DOHH2 (cell line): ENCODE measurements around the gene FTO.

Experiments used
- H3F3A ChIP-seq: fragments of 200-600 bp; sonication (generic), shearing (Covaris generic); 2 replicates; pipeline ENCODE4 v1.6.0; 2016; ENCODE audit warnings: antibody characterized with exemption, mild to moderate bottlenecking; ENCODE audit not compliant: control insufficient read depth, insufficient read depth
- H3K27ac ChIP-seq: fragments of 200-600 bp; sonication (generic); 2 replicates; pipeline ENCODE4 v1.5.1; 2014; ENCODE audit warnings: low read depth, mild to moderate bottlenecking, low read length, moderate library complexity
- H3K27me3 ChIP-seq: fragments of 200-600 bp; sonication (generic); 2 replicates; pipeline ENCODE4 v1.6.1; 2014; ENCODE audit warnings: mild to moderate bottlenecking, low read length, mixed read lengths; ENCODE audit not compliant: control insufficient read depth
- H3K36me3 ChIP-seq: fragments of 200-600 bp; sonication (generic); 2 replicates; pipeline ENCODE4 v1.6.1; 2014; ENCODE audit warnings: mild to moderate bottlenecking, low read length, moderate library complexity, mixed read lengths; ENCODE audit not compliant: control insufficient read depth
- H3K4me1 ChIP-seq: fragments of 200-600 bp; sonication (generic); 2 replicates; pipeline ENCODE4 v1.6.1; 2014; ENCODE audit warnings: mild to moderate bottlenecking, low read length, mixed read lengths; ENCODE audit not compliant: control insufficient read depth
- H3K4me2 ChIP-seq: fragments of 200-600 bp; sonication (generic); 2 replicates; pipeline ENCODE4 v1.6.0; 2014; ENCODE audit warnings: mild to moderate bottlenecking, low read length, moderate library complexity
- H3K4me3 ChIP-seq: fragments of 200-600 bp; sonication (generic); 2 replicates; pipeline ENCODE4 v1.5.1; 2014; ENCODE audit warnings: mild to moderate bottlenecking, low read length, mixed read lengths
- H3K79me2 ChIP-seq: fragments of 200-600 bp; sonication (generic); 2 replicates; pipeline ENCODE4 v1.6.1; 2014; ENCODE audit warnings: mild to moderate bottlenecking, low read length, mixed read lengths; ENCODE audit not compliant: control insufficient read depth
- H3K9me2 ChIP-seq: fragments of 200-600 bp; sonication (generic); replicated peaks from 2 replicates; pipeline ENCODE4 v1.6.1; 2014; ENCODE audit warnings: mild to moderate bottlenecking, low read length, mixed read lengths; ENCODE audit not compliant: control insufficient read depth
- H3K9me3 ChIP-seq: fragments of 200-600 bp; sonication (generic); 2 replicates; pipeline ENCODE4 v1.6.1; 2014; ENCODE audit warnings: antibody characterized with exemption, low read length, mixed read lengths; ENCODE audit not compliant: control insufficient read depth, insufficient read depth
- H4K20me1 ChIP-seq: fragments of 200-600 bp; sonication (generic); 2 replicates; pipeline ENCODE4 v1.6.0; 2014; ENCODE audit warnings: low read depth, mild to moderate bottlenecking, antibody characterized with exemption, low read length, moderate library complexity; ENCODE audit not compliant: control insufficient read depth, insufficient read depth
- EZH2phosphoT487 ChIP-seq: fragments of 200-600 bp; sonication (generic); IDR thresholded peaks from 2 replicates; pipeline ENCODE4 v1.6.1; 2017; ENCODE audit warnings: borderline replicate concordance, mild to moderate bottlenecking, antibody characterized with exemption, low read length, moderate library complexity, mixed read lengths
- TF ChIP-seq, protein P1 (sequence below): fragments of 200-600 bp; sonication (generic); IDR thresholded peaks from one replicate; pipeline ENCODE4 v1.5.1; 2014; ENCODE audit warnings: antibody characterized with exemption, mild to moderate bottlenecking, low read depth, low read length; ENCODE audit not compliant: poor library complexity, severe bottlenecking

Gene FTO

DNA sequence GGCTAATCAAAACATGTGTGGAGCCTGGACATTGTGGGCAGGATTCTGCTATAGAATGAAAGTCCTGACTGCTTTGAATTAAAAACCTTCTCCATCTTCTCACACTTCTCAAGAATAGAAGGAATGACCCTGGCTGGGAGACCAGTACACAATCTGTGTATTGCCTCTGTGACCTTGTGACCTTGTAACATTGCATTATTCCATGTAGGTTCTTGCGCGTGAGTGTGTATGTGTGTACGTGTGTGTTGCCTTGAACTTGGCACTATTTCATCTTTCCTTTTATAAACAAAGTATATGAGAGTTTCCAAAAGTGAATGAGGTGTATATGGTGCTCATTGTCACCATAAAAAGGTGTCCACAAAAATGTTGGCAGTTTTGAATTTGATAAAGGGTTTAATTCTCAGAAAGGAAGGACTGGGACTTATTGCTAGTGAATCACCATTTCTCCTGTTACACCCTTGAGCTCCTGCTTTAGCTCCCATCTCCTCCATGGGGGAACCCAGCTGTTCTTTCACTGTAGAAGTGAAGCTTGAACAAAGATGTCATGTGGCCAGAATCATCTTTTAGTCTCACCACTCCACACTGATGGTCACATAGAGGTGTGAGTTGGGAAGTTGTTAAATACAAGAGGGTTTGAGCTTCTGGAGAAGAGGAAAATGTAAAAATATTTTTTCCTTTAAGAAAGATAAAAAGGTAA lies 244.9 kb downstream of the FTO start:
- no peaks in the 10 kb centered on the region for H3K27me3 ChIP-seq
- no peaks in the 10 kb centered on the region for H3F3A ChIP-seq
- H3K9me3 ChIP-seq, result no peaks in the 10 kb centered on the region
- no peaks in the 10 kb centered on the region for H4K20me1 ChIP-seq
- no peaks in the 10 kb centered on the region for H3K79me2 ChIP-seq
- H3K27ac ChIP-seq, result no peak overlapping the region
- no peak overlapping the region for H3K4me3 ChIP-seq
- TF ChIP-seq, protein P1, sequence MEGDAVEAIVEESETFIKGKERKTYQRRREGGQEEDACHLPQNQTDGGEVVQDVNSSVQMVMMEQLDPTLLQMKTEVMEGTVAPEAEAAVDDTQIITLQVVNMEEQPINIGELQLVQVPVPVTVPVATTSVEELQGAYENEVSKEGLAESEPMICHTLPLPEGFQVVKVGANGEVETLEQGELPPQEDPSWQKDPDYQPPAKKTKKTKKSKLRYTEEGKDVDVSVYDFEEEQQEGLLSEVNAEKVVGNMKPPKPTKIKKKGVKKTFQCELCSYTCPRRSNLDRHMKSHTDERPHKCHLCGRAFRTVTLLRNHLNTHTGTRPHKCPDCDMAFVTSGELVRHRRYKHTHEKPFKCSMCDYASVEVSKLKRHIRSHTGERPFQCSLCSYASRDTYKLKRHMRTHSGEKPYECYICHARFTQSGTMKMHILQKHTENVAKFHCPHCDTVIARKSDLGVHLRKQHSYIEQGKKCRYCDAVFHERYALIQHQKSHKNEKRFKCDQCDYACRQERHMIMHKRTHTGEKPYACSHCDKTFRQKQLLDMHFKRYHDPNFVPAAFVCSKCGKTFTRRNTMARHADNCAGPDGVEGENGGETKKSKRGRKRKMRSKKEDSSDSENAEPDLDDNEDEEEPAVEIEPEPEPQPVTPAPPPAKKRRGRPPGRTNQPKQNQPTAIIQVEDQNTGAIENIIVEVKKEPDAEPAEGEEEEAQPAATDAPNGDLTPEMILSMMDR, result no peak
- no peak for TF ChIP-seq EZH2phosphoT487
- H3K9me2 ChIP-seq, result no peaks in the 10 kb centered on the region
- no peak overlapping the region for H3K4me2 ChIP-seq
- no peaks in the 10 kb centered on the region for H3K36me3 ChIP-seq
- H3K4me1 ChIP-seq, result peaks cover 29% of the 10 kb centered on the region

DNA sequence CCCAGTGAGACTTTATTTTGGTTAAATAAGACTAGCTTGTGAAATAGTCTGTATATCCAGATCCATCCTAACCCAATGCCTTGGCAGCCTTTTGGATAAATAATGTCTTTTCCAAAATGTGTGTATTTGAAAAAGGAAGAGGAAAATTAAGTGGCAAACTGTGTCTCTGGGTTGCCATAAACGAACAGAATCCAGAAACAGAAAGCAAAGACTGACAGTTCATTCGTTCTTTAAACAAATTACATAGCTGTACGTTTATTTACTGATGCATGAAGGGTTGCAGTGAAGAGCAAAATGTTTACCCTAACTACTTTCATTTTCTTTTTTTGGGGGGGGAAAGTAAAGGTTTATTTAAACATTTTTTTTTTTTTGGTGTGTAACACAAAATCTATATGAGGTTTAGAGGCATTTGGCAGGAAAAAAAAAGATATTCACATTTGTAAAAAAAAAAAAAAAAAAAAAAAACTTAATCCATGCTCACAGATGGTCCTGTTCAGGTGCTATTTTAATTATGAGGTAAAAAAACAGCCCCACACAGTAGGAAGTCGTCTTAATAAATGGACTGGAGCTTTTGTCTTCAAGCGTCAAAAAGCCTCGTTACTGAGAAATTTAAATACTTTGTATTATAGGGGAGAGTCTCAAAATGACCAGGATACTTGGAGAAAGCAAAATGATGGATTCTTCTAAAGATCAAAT lies 245.9 kb downstream of the FTO start:
- Histone ChIP-seq H3K27me3 (no peaks in the 10 kb centered on the region), H3F3A (no peaks in the 10 kb centered on the region), H3K4me3 (peak overlapping the region; percentile 37), H3K36me3 (no peaks in the 10 kb centered on the region), H3K9me2 (no peaks in the 10 kb centered on the region), H3K4me2 (peak overlapping the region; percentile 56), H3K4me1 (peaks cover 29% of the 10 kb centered on the region), H3K79me2 (no peaks in the 10 kb centered on the region), H3K9me3 (no peaks in the 10 kb centered on the region), H3K27ac (peak overlapping the region; percentile 38), H4K20me1 (no peaks in the 10 kb centered on the region)
- TF ChIP-seq EZH2phosphoT487, result no peak
- TF ChIP-seq, protein P1, result no peak

DNA sequence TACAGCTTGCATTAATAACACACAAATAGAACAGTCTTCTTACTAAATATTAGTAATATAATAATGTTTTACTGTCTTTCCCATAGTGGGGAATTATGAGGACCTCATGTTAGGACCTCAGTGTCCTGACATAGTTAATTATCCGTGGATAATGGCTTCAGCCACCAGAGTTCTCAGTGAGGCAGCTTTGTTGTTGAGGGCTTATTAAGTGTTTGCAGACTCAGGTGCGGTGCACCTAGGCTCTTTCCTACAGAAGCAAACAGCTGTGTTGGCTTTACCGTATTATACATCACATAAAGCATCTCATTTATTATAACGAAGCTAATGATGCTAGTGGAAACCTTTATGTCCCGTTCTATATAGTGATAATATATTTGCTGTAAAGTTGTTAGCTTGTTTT lies 246.7 kb downstream of the FTO start:
- Histone ChIP-seq H3K9me3 (no peaks in the 10 kb centered on the region), H3K79me2 (no peaks in the 10 kb centered on the region), H3F3A (no peaks in the 10 kb centered on the region), H3K4me2 (no peak overlapping the region), H3K9me2 (no peaks in the 10 kb centered on the region), H3K36me3 (no peaks in the 10 kb centered on the region), H4K20me1 (no peaks in the 10 kb centered on the region), H3K27ac (no peak overlapping the region), H3K4me1 (peaks cover 29% of the 10 kb centered on the region), H3K4me3 (no peak overlapping the region), H3K27me3 (no peaks in the 10 kb centered on the region)
- TF ChIP-seq EZH2phosphoT487, result no peak
- TF ChIP-seq, protein P1, result no peak
